Lung microvascular endothelial cell (primary cell): ENCODE data around the gene FTO. TPM values are rescaled to one million over a fixed set of nuclear protein-coding genes. Genes with fewer than 3 reads are reported as not detected.
"Not testable (repeated sequence)": the region's sequence is repeated elsewhere in the genome, so short reads cannot be mapped to it uniquely, and the experiment has no call there.

Experiments used
- DNase-seq, 2 donors: peaks; one replicate each; pipeline versions ENCODE4 v3.0.0 to v3.0.0-alpha.2; 2010; ENCODE audit warnings: low read depth in 2 of 2
- total RNA-seq: library from RNA; depleted of rRNA; stranded (reverse); fragments of >200 nt; gene quantifications from 2 replicates; pipeline ENCODE4 v1.2.1, GENCODE V29; 2014

The FTO gene
- total RNA-seq, 1 donor from 2014 or later, result 46.6 TPM

DNA sequence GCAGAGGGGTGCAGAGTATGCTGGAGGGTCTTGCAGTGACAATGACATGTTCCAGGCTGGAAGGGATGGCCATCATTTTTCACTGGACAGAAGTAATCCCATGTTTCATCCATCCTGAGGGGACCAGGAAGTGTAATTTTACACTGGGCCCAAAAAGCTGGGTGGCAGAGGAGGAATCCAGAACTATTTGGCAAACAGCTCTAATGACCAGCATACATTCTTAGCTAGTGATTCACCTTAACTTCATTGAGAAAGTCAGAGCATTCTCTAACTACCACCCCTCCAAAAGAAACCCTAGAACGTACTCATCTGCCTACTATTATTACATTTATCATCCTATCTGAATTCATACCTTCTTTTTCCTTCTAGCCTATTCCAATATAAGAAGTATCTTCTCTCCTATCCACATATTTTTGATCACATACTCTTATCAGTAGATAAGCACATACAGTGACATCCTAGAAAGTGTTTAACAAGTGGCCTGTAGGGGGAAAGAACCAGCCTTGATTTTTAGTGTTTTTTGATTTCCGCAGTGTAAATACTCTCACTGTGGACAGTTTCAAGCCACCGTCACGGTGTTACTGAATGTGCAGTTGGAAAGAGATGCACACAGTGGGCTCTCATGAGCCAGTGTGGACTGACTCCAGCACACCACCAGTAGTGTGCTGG, 118.1 kb downstream of the FTO start:
- peak in 1 of 2 donors; percentile 39 for DNase-seq

DNA sequence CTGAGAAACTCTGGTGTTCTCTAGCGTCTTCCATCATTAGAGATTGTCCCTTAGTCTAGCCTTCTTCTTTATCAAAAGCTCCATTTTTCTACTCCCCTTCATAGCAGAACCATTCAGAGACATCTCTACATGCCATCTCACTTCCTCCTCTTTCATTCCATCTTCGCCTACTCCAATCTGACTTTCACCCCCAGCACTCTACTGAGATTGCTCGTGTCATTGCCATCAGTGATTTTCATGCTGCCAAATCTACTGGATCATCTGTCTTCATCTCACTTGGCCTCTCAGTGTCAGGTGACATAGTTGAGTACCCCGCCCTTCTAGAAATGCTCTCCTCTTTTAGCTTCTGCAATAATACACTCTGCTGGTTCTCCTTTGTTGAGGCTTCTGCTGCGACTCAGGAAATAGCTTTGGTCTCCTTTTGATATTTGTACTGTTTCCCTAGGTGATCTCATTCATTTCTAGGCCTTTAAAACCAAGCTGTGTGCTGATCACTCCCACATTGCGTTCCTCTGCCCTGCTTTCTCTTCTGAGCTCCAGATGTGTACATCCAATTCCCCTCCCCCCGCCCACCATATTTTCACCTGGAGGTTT, 119.1 kb downstream of the FTO start:
- DNase-seq, result no peak

DNA sequence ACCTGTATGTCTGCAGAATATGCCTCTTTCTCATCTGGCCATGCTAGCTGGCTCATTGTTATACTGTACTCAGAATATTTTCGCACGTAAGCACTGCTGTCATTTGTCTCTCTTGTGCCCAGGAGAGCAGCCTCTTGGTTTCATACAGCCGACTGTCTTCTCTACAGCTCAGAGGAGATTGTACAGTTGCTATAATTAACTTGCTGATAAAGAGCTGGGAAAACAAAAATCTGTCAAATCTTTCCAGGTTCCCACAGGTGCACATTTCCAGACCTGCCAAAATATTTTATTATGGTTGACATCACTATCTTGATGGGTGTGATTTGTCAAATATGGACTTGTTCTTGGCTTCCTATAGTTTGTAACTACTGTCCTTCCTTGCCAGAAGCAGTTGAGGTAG, 122.7 kb downstream of the FTO start:
- DNase-seq, result no peak

DNA sequence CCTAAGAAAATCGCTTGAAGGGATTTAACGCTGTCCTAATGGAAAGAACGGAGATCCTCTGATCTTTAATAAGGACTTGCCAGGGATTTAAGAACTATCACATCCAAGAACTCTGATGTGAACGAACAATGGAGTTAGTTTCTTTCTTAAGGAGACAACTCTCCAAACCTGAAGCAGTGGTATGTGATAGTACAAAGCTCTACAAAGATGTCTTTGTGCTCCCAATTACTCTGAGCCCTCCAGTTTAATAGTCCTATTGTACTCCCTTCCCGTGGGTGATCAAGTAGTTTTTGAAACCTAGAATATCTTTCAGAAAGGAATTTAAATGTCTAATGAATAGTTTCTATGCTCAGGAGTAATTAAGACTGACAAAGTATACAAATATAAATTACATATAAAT, 123.8 kb downstream of the FTO start:
- no peak for DNase-seq

DNA sequence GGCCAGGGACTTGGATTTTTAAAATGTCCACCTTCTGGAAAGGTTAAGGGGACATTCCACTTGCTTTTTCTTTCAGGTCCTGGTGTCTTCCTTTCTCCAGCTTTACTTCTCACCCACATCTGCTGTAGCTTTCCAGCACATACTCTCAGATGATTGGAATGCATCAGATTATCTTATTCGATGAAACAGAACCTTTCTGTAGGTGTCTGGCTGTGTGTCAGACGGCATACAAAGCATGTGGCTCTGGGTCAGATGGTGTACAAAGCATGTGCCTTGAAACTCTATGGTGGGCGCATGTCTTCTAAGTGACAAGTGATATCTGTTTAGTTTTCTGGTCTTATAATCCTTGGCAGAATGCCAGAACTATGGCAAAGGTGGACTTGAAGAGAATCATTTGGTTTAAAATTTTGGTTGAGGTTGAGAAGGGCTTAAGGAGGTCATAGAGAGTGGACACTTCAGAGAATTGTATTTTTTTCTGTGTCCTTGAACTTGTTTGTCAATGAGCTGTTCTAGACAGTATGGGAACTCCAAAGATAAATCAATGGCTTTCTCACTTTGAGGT, 125.3 kb downstream of the FTO start:
- no peak for DNase-seq

DNA sequence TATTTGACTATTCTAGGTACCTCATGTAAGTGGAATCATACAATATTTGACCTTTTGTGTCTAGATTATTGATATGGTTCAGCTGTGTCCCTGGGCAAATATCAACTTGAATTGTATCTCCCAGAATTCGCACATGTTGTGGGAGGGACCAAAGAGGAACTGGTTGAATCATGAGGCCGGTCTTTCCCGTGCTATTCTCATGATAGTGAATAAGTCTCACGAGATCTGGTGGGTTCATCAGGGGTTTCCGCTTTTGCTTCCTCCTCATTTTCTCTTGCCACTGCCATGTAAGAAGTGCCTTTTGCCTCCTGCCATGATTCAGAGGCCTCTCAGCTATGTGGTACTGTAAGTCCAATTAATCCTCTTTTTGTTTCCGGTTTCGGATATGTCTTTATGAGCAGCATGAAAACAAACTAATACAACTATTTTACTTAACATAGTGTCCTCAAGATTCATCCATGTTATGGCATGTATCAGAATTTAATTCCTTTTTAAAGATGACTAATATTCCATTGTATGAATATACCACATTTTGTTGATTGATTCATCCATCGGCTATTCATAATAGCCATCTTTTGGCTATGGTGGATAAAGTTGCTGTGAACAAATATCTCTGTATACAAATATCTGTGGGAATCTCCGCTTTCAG, 129.1 kb downstream of the FTO start:
- no peak for DNase-seq

DNA sequence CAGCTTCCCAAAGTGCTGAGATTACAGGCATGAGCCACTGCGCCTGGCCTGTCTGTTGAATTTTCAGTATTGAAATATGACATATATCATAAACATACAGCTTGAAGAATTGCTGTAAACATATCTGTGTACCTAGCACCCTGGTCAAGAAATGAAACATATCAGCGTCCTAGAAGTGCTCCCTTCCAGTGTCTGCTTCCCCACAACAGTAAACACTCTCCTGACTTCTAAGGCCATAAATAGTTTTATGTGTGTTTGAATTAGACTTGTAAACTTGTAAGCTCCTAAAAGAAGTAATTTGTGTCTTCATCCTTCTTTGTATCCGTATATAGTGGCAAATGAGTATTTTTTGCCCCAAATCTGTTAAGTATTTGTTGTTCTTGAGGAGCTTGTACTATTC, 132.2 kb downstream of the FTO start:
- DNase-seq, result no peak

DNA sequence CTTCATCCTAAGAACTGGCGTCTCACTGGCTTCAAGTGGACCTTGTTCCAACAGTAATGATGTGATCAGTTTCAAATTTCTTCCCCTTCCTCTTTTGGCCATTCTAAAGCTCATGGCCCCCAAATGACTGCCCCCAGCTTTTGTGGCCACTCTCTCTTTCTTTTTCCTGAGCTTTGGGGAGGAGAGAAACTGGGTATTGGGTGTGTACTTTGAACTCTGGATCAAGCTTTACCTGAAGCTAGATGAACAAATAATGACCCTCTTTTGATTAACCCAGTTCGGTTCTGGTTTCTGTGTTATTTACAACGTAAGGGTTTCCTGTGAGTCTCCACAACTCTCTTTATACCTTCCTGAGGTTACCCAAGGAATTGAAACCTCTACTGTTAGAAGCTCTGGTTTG, 132.7 kb downstream of the FTO start:
- DNase-seq, result no peak

DNA sequence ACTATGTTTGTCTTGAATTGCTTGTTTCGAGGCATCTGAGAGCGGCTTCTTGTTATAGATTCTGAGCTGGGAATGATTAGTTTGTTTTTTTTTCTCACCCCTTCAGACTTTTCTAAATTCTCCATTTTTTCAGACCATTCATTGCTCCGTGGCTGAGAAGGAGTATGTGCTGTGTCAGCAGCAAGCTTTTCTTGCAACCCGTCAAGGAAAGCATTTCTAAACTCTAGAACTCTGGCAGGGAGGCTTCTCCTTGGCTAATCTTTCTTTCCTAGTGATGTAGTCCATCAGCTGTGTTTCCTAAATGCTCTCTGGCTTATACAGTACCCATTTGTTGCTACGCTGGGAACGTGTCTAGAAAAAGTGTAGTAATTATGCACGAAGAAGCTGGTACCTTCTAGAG, 133.5 kb downstream of the FTO start:
- no peak for DNase-seq

DNA sequence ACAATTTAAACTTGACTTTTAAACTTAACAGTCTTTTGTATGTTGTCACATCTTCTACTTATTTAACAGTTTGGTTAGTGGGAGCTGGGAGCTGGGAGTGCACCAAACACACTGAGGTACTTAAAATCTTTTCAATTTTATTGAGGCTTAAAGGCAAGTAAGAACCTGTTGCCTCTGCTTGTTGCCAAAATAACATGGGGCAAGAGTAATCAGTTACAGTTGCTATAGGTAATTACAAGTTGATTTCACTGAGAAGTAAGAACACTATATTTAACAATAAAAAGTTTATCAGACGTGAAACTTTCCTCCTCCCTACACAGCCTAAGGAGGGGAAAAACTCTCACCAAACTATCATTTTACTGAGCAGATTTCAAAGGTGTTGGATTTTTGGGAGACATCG, 135.2 kb downstream of the FTO start:
- no peak for DNase-seq

DNA sequence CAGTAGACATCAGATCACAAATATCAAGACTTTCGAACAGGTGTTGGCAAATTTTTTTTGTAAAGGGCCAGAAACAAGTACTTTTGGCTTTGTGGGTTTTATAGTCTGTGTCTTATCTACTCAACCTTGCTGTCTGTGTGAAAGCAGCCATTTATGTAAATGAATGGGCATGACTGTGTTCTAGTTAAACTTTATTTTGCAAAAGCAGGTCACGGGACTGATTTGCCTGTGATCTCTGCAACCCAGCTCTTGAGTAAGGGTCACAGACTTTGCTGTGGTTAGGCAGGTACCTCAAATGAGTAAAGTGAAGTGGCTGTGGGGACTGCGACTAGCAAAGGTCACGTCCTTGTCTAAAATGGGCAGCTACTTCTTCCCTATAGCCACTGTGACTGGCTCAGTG, 136.5 kb downstream of the FTO start:
- no peak for DNase-seq

DNA sequence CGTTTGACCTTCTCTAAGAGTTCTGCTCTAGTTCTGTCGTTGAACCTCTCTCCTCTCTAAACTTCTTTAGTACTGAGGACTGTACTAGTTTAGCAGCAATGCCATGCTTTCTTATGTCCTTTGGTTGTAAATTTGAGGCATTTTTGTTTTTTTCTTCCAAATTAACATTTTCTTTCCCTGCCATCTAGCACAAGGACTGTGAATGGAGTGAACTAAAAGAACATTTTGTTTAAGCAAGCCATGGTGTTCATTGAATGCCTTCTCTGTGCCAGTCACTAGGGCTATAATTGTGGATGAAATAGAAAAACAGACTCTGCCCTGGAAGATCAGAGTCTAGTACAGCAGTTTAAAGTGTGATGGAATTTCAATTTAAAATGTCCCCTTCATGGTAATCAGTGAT, 137.9 kb downstream of the FTO start:
- DNase-seq, result no peak

DNA sequence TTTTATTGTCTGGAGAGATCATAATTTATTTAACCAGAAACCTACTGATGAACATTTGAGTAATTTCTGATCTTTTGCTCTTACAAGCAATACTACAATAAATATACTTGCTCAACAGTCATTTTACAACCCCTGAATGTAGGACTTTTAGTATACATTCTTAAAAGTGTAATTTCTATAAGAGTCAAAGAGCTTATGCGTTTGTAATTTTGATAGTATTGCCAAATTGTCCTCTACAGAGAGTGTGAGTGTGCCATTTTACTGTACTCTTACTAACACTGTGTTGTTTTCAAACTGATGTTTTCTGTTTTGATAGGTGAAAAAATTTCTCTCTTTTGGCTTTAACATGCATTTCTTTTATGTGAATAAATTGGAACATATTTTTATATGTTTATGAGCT, 139.1 kb downstream of the FTO start:
- DNase-seq, result no peak

DNA sequence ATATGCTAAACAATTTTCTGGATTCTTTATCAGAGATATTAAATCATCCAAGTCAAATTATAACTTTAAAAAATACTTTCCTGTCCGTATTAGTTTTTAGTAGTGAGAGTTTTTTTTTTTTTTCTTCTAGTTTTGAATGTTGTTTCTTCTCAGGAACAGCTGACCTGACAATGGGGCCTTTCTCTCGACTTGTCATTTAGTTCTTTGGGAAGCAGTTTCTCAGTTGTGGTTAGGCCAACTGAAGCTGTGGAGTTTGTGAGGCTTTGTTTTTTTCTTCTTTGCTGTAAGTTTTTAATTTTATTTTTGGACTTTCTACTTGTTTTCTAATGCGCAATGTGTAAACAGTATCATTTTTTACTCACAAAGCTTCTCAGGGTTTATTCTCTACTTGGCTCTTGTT, 140.8 kb downstream of the FTO start:
- DNase-seq, result no peak

DNA sequence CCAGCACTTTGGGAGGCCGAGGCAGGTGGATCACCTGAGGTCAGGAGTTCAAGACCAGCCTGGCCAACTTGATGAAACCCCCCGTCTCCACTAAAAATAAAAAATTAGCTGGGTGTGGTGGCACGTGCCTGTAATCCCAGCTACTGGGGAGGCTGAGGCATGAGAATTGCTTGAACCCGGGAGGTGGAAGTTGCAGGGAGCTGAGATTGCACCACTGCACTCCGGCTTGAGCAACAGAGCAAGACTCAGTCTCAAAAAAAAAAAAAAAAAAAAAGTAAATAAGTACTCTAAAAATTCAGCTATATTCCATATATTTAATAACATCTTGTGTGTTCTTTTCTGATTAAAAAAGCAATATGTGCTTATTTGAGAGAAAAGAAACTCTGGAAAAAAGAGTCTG, 142.6 kb downstream of the FTO start:
- DNase-seq, result not testable (repeated sequence)

DNA sequence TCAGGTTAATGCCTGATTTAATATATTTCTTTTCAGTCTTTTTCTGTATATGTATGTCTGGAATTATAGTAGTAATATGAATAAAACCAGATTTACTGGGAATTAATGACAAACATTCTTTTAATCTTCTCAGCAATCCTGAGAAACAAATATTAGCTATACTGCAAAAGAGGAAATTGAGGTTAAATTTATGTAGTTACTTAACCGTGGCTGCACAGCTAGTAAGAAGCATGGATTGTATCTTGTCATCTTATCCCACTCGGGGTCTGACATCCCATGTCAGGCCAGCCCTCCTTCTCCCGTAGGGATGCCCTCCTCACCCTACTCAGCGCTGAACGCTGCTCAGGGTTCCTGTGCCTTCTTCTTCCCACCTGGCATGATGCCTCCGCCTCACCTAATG, 143.0 kb downstream of the FTO start:
- no peak for DNase-seq

DNA sequence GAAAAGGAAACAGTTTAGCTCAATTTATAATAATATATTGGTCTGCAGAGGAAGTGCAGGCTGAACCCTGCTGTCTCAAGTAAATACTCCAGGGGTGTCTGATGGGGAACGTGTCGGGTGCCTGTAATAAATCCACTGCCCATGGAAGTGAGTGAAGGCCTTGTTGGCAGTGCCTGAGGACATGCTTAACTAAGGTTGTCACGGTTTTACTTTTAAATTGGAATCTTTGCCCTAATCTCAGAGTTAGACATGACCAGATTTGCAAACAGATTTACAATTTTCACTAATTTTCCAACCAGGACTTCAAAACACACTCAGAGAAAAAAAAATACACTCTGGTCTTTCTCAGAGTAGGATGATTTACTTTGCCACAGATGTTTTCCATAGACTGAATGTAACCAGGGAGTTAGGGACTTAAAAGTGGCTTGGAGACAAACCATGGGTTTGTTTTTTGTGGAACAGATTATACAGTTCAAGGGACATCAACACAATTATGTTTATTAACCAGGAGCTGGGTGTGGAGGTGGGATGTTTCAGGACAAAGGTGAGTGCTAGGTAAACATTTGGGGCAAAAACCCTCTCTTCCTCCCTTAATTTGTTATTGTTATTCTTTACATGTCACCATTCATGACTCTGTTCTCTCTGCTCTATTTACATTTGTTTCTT, 144.5 kb downstream of the FTO start:
- peak in 1 of 2 donors; percentile 35 for DNase-seq

DNA sequence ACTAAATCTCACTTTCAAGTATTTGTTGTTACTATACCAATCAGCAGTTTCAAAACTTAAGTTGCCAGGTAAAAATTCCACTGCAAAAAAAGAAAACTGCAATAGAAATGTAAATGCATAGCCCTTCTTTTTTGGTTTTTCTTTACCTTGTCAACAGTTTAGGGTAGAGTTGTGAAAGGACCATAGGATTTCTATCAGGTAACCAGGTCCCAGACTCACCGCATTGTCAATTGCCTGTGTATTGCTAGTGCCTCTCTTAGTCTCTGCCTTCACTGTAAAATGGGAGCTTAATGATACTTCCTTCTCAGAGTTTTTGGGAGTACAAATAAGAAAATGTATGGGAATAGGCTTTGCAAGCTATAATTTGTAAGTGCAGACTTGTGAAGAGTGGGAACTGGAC, 145.0 kb downstream of the FTO start:
- DNase-seq, result no peak

DNA sequence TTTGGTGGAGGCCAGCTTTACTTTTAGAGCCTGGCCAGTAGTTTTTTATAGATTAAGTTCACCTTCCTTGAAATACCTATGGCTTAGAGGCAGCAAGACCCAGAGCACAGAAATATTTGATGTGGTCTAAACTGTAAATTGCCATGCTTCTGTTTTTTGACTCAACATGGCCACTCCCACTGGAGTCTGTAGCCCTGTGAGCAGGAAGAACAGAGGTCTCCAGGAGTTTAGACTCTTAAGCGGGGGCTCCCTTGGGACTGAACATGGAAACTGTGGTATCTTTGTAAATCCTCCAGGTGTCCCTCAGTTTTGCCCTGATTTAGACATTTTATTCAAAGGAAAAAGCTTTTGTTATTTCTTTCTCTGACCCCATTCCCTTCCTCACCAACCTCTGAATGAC, 145.6 kb downstream of the FTO start:
- DNase-seq, result no peak

DNA sequence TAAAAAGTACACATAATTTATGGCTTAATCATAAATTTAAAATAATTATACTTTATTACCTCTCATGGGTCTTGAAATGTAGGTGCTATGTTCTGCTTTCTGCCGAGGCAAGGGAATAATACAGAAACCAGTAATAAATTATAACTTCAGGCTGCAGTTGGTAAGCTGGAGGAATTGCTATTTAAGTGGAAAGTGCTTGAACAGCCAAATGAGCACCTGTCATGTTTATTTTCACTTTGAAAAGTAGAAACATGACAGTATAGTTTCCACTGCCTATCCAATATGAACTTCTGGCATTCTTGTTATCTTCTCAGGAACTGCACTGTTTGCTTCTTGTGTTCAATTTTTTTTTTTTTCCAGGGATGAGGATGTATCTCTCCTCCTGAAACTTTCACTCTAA, 146.0 kb downstream of the FTO start:
- DNase-seq, result no peak

DNA sequence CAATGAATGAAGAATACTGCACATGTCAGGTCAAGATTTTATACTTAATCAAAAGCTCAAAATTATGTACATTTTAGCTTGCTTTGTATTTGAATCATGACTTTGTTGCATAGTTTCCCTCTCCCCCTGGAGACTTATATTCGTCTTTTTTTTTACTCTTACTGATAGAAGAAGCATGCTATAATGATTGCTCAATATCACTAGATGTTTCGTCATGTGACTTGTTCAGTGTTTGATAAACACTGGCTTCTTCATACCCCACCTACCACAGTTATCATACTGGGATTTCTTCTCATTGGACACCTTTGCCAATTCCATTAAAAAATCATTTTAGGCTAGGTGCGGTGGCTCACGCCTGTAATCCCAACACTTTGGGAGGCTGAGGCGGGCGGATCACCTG, 148.7 kb downstream of the FTO start:
- DNase-seq, result no peak

DNA sequence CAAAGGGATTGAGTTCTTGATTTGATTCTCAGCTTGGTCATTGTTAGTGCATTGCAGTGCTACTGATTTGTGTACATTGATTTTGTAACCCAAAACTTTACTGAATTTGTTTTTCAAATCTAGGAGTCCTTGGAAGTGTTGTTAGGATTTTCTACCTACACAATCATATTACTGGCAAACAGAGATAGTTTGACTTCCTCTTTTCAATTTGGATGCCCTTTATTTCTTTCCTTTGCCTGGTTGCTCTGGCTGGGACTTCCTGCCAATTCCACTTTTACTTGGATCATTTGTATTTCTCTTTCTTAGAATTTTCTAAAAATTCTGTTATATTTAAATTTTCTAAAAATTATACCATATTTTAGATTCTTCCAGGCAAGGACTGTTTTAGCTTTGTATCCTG, 151.1 kb downstream of the FTO start:
- no peak for DNase-seq
